ENCODE measurements around the gene LGALS7. TPM values are rescaled to one million over a fixed set of nuclear protein-coding genes. Genes with fewer than 3 reads are reported as not detected.
"Not testable (repeated sequence)": the region's sequence is repeated elsewhere in the genome, so short reads cannot be mapped to it uniquely, and the experiment has no call there.

The LGALS7 gene
- total RNA-seq: not detected
- long read RNA-seq, donor 1: 0 reads
- long read RNA-seq, donor 2: 0 reads

GRCh38 chr19:38773469-38774177 is at the start of gene LGALS7:
LGALS7 (minus strand) TSS chr19:38773517; CDS start chr19:38773492, 25 bp downstream.
- H3K4me1 ChIP-seq (ENCODE audit: low read depth): peaks cover 4% of the 10 kb centered on the region
- DNase-seq: no peak
- no peak for ATAC-seq
- H3K4me3 ChIP-seq: no peak within 1 kb of the TSS
- intact Hi-C loops (cut with DNase I, micrococcal nuclease): no loop called here
- H3K9me3 ChIP-seq: no peaks in the 10 kb centered on the region
- TF ChIP-seq CTCF (IDR thresholded peaks at IDR 0.05): no peak
- no peaks in the 10 kb centered on the region for H3K36me3 ChIP-seq (ENCODE audit: low read depth)

GRCh38 chr19:38821230-38821825 is 48.0 kb upstream of the LGALS7 start:
- intact Hi-C loops (cut with DNase I, micrococcal nuclease); H3K9me3 ChIP-seq; H3K36me3 ChIP-seq (ENCODE audit: low read depth); ATAC-seq; H3K4me3 ChIP-seq: not testable (repeated sequence)
- peaks cover 25% of the 10 kb centered on the region for H3K4me1 ChIP-seq (ENCODE audit: low read depth)
- peak in 1 of 3 donors; percentile 41 for DNase-seq

GRCh38 chr19:38819231-38819920 is 46.1 kb upstream of the LGALS7 start:
- H3K4me3 ChIP-seq: no peak overlapping the region
- H3K9me3 ChIP-seq: no peaks in the 10 kb centered on the region
- TF ChIP-seq CTCF (IDR thresholded peaks at IDR 0.05): no peak
- peak; percentile 90 to 91 (median 91) for DNase-seq
- H3K36me3 ChIP-seq (ENCODE audit: low read depth): no peaks in the 10 kb centered on the region
- intact Hi-C loops (cut with DNase I, micrococcal nuclease): no loop called here
- peak; percentile 84 for ATAC-seq
- peaks cover 35% of the 10 kb centered on the region for H3K4me1 ChIP-seq (ENCODE audit: low read depth)

- ATAC-seq: no peak
- TF ChIP-seq CTCF (IDR thresholded peaks at IDR 0.05): no peak
- Histone ChIP-seq H3K9me3 (no peaks in the 10 kb centered on the region), H3K36me3 (ENCODE audit: low read depth) (no peaks in the 10 kb centered on the region), H3K4me1 (ENCODE audit: low read depth) (peaks cover 39% of the 10 kb centered on the region), H3K4me3 (no peak overlapping the region)
- peak in 1 of 3 donors; percentile 40 for DNase-seq
- intact Hi-C loops (cut with DNase I, micrococcal nuclease): no loop called here
Observed at GRCh38 chr19:38817081-38817480, 43.8 kb upstream of the LGALS7 start.

GRCh38 chr19:38816131-38816750 is 42.9 kb upstream of the LGALS7 start:
- ATAC-seq: no peak
- no peak for TF ChIP-seq CTCF (IDR thresholded peaks at IDR 0.05)
- Histone ChIP-seq H3K36me3 (ENCODE audit: low read depth) (no peaks in the 10 kb centered on the region), H3K4me3 (no peak overlapping the region), H3K4me1 (ENCODE audit: low read depth) (peaks cover 34% of the 10 kb centered on the region), H3K9me3 (no peaks in the 10 kb centered on the region)
- DNase-seq: peak in 1 of 3 donors; percentile 43
- intact Hi-C loops (cut with DNase I, micrococcal nuclease): no loop called here

Data from mucosa of descending colon (tissue), 3 donors.